ENCODE results near the gene ATXN1L.
A peak's percentile ranks its signal among the peaks of the same experiment; 100 is the strongest.
"Not testable (repeated sequence)": the region's sequence is repeated elsewhere in the genome, so short reads cannot be mapped to it uniquely, and the experiment has no call there.

Gene ATXN1L

DNA sequence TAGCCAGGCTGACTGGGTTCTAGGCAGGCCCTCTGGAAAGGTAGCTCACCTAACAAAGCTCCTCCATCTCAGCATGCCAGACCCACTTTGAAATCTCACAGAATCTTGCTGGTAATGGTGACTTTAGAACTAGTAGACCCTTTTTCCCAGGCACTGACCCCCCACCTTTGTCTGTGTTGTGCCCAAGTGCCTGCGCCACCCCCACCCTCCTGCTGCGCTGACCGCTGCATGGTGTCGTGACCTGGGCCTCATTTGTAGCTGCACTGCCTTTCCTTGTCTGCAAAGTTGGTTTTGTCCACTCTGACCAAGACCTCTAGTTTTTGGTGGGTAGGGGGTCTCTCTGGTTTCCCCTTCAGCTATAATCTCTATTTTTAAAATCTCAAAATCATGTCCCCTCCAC is 6.8 kb downstream of the ATXN1L start:
- DNase-seq (ENCODE audit: low read depth in 2 of 2): no peak

GRCh38 chr16:71853413-71853812 is 7.6 kb downstream of the ATXN1L start:
- DNase-seq (ENCODE audit: low read depth in 2 of 2): no peak

- DNase-seq (ENCODE audit: low read depth in 2 of 2): no peak
These were observed 8.7 kb downstream of the ATXN1L start for GRCh38 chr16:71854369-71854948.

DNA sequence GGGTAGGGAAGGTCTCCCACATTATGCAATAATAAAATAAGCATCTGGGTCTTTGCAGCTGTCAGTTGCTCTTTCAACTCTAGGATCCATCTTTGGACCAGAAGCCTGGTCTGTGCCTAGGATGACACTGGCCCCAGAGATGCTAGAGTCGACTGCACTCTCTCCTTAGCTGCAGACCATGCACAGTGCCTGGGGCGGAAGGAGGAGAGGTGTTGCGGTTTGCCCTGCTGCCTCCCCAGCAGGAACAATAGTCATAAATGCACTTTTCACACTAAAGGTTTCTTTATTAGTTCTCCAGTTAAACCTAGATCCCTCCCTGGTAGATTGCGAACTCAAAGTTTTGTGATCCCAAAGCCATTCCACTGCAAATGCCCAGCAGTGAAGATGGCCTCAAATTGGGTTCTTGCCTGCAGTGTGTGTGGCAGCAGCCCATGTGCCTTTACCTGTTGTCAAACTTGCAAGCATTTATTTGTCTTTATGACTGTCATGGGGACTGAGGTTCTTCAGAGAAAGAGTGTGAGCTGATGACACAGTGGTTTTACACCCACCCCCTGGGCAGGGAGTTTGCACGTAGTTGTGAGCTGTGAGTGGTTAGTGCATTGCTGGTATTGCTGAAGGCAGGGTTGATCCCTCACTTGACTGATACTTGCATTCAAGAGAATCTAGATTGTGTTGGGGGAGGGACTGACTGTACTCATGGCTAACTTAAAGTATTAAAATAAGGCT is 10.3 kb downstream of the ATXN1L start:
- DNase-seq (ENCODE audit: low read depth in 2 of 2): no peak

DNA sequence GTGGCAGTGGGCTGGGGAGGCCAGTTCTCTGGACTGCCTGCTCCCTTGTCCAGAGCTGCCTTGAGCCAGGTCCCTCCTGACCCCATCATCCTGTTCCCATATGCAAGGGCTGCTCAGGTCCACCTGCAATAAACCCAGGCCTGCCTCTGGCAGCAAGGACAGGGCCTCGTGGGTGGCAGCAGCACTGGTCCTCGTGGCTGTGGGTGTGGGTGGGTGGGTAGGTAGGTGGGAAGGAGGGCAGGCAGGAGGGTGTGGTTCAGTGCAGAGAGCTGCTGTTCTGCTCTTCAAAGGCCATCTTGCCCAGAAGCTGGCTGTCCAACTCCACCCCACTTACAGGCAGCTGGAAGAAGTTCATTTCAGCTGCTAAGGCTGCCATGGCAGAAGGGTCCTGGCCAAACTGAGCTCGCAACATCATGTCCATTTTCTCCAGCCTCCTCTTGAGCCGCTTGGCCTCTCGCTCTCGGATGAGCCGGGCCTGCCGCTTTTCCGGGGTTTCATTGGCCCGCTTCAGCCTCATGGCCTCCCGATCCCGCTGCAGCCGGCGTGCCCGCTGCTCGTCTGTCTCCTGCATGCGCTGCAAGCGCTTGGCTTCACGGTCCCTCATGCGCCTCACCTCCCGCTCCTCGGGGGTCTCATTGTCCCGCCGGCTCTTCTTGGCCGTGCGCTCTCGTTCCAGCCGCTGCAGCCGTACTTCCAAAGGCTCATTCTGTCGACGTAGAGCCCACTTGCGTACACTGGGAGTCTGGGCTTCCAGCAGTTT is 14.2 kb downstream of the ATXN1L start:
- DNase-seq (ENCODE audit: low read depth in 2 of 2): no peak

DNA sequence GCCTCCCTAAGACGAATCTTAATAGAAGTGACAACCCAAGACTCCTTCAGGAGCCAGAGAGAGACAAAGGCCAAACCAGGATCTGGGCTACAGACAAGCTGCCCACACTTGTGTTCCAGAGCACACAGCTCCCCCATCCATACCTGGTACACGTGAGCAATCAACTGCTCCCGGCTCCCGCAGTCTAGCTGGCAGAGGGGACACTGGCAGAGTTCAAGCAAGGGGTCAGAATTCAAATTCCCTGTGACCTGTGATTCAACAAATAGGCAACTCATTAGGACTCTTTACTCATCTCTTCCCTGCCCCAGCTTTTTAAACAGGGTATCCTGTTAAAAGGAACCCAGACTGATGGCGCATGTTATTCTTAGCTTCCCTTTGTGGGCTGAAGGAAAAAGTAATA is 18.2 kb downstream of the ATXN1L start:
- DNase-seq (ENCODE audit: low read depth in 2 of 2): no peak

DNA sequence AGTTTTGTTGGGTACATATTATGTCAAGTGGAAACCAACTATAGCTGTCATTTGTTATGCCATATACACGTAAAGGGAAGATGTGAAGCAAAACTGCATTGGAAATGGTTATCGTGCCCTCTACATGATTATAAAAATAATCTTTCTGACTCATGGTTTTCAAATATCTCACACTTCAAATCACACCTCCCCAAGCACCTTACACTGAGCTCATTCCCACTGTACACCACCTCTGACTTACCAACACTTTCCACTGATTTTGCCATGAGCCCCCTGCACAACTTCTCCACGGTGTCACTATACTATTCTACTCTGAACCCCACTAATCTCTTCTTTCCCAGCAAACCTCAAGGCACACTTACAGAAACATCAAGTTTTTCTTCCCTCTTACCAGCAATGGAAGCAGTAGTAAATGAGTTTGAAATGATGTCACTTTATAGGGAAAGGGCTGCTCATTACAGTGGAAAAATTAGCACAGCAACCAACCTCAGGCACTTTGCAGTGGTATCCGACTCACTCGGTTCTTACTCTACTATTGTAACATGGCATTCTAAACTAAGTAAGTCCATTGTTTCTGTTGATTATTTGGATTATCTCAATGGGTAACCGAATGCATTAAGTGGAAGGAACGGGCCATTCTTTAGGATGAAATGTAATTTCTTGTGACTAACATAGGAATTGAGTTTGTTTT is 19.5 kb downstream of the ATXN1L start:
- no peak for DNase-seq (ENCODE audit: low read depth in 2 of 2)

- not testable (repeated sequence) for DNase-seq (ENCODE audit: low read depth in 2 of 2)
These were observed 21.4 kb downstream of the ATXN1L start for GRCh38 chr16:71867175-71867574.

DNA sequence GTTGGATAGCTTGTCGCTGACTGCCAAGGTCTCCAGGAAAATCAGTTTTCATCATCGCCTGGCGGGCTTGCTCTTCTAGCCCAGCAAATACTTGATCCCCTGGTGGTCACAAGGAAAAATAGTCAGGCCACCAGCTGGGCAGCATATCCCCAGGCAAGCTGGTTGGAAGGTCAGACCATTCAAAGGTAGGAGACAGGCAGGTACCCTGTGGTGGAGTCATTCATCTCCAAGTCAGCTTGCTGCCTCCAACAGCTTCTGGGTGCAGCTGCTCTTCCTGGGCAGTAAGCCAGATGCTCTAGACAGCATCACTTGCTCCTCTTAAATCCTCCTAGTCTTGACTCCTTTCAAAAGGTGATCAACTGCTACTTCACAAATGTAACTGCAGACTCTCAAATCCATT is 22.2 kb downstream of the ATXN1L start:
- no peak for DNase-seq (ENCODE audit: low read depth in 2 of 2)

- DNase-seq (ENCODE audit: low read depth in 2 of 2): no peak
These were observed 23.3 kb downstream of the ATXN1L start for GRCh38 chr16:71869089-71869488.

GRCh38 chr16:71870818-71871217 is 25.0 kb downstream of the ATXN1L start:
- DNase-seq (ENCODE audit: low read depth in 2 of 2): no peak

DNA sequence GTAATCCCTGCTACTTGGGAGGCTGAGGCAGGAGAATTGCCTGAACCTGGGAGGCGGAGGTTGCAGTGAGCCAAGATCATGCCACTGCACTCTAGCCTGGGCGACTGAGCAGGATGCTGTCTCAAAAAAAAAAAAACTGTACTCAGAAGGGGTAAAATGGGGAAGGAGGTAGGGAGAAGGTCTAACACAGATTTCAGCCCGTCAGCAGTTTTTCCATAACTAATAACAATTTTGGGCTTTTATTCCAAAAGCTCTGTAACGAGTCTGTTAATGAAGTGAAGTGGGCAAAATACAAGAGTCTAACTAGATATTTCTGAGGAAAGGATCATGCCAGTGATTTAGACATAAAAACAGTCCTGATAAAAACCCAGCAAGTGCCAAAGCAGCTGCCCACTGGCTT is 27.4 kb downstream of the ATXN1L start:
- no peak for DNase-seq (ENCODE audit: low read depth in 2 of 2)

DNA sequence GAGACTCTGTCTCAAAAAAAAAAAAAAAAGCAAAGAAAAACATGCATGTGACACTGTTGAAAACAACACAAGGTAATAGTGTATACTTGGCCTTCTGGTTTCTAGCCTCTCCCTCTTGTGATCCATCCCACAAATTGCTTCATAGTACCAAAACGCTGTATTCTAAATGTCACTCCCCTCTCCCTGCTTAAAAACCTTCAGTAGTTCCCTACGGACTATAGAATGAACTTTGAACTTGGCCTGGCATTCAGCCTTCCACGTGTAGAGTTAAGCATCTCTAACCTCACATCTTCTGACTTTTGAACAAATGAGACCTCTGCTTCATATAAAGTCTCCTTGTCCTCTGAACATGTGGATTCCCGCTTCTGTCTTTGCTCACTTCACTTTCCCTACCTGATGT is 33.1 kb downstream of the ATXN1L start:
- DNase-seq (ENCODE audit: low read depth in 2 of 2): no peak

GRCh38 chr16:71880176-71880575 is 34.4 kb downstream of the ATXN1L start:
- no peak for DNase-seq (ENCODE audit: low read depth in 2 of 2)

DNA sequence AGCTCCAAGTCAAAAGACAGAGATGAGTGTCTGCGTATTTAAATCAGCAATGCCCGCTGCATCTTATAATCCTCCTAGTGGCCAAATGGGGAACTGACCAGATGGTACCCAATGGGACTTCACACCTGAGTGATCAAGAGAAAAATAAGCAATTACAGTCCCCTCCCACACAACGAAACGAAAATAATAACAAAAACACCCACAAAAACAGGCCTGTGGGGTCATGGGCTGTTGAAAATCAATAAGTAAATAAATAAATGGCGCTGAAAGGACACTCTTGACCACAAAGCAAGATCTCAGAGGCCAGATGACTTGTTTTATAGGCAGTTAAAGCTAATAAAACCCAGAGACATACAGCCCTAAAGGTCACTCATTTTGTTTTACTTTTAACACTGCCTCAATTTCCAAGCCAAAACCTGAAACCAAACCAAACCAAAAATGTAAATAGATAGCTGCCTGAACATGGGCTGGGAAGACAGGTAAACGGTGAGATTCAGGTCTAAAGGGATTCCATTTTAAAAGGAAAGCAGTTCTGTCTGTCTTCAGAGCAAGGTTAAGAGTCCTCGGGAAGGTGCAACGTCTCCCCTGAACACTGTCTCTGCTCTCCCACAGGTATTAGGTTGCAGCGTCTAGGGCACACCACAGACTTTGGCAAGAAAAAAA is 36.9 kb downstream of the ATXN1L start:
- DNase-seq (ENCODE audit: low read depth in 2 of 2): peak; percentile 34 to 41

- DNase-seq (ENCODE audit: low read depth in 2 of 2): peak; percentile 30 to 44
These were observed 37.5 kb downstream of the ATXN1L start for GRCh38 chr16:71883168-71883848.

- DNase-seq (ENCODE audit: low read depth in 2 of 2): peak; percentile 60 to 65
These were observed 38.3 kb downstream of the ATXN1L start, which contains the start of gene ZNF821 for GRCh38 chr16:71883849-71884638. ZNF821 (minus strand) TSS chr16:71884182; CDS start chr16:71879946, 4,236 bp downstream.

- DNase-seq (ENCODE audit: low read depth in 2 of 2): no peak
These were observed 39.5 kb downstream of the ATXN1L start for GRCh38 chr16:71885261-71885650.

DNA sequence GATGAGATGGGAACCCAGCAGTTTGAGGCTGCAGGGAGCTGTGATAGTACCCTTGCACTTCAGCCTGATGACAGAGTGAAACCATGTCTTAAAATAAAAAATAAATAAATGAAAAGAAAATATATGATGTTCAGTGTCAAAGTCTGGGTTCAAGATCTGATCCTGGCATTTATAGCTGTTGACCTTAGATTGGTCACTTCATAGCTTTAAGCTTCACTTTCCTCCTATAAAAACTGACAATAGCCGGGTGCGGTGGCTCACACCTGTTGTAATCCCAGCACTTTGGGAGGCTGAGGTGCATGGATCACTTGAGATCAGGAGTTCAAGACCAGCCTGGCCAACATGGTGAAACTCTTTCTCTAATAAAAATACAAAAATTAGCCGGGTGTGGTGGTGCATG is 43.4 kb downstream of the ATXN1L start:
- DNase-seq (ENCODE audit: low read depth in 2 of 2): no peak

GRCh38 chr16:71893888-71894228 is 48.1 kb downstream of the ATXN1L start:
- DNase-seq (ENCODE audit: low read depth in 2 of 2): no peak

All from stimulated activated CD8-positive, alpha-beta memory T cell treated with anti-CD3 and anti-CD28 coated beads, Interleukin-2, amount 100 ng/mL, for 48 hours (primary cell).